Keratinocyte (primary cell): ENCODE data around the gene RLBP1. TPM values are rescaled to one million over a fixed set of nuclear protein-coding genes. Genes with fewer than 3 reads are reported as not detected.

Experiments used
- DNase-seq: peaks from one replicate; pipeline ENCODE4 v3.0.0-alpha.2; 2011; ENCODE audit warnings: low read depth, missing footprints, low spot score
- FAIRE-seq: peaks from 2 replicates; lab custom pipeline; 2011; peaks lifted over from hg19 to GRCh38; lab: Jason Lieb, UNC
- H2AFZ ChIP-seq: 2 replicates; pipeline ENCODE4 v1.6.0; 2012; ENCODE audit warnings: low read length, control low read depth, inconsistent platforms; ENCODE audit not compliant: control insufficient read depth
- H3K27ac ChIP-seq: 2 replicates; pipeline ENCODE4 v1.5.1; 2011; ENCODE audit warnings: low read length; ENCODE audit not compliant: control insufficient read depth, insufficient read depth
- H3K27me3 ChIP-seq: 3 replicates; pipeline ENCODE4 v1.6.0; 2011; ENCODE audit warnings: low read length; ENCODE audit not compliant: control insufficient read depth, insufficient read depth; ENCODE audit errors: extremely low read depth
- H3K36me3 ChIP-seq, 2 experiments: 2 replicates in 1 of 2; 3 replicates in 1 of 2; pipeline ENCODE4 v1.5.1; 2011; ENCODE audit warnings: low read length in 2 of 2, mild to moderate bottlenecking in 1 of 2; ENCODE audit not compliant: control insufficient read depth in 2 of 2, insufficient read depth in 2 of 2; ENCODE audit errors: extremely low read depth in 1 of 2
- H3K4me1 ChIP-seq: 3 replicates; pipeline ENCODE4 v1.5.1; 2011; ENCODE audit warnings: low read length; ENCODE audit not compliant: control insufficient read depth, insufficient read depth; ENCODE audit errors: extremely low read depth
- H3K4me2 ChIP-seq: 3 replicates; pipeline ENCODE4 v1.6.0; 2011; ENCODE audit warnings: low read depth, low read length; ENCODE audit not compliant: control insufficient read depth, insufficient read depth; ENCODE audit errors: extremely low read depth
- H3K4me3 ChIP-seq, 3 experiments: fragments of 200-600 bp in 1 of 3; sonication (generic) in 1 of 3; 2 replicates in 2 of 3; 3 replicates in 1 of 3; pipeline ENCODE4 v1.5.1; 2011 to 2016; ENCODE audit warnings: low read length in 3 of 3, mild to moderate bottlenecking in 3 of 3, control low read depth in 2 of 3, inconsistent platforms in 1 of 3, low read depth in 1 of 3, mixed read lengths in 1 of 3, mixed run types in 1 of 3, moderate library complexity in 1 of 3; ENCODE audit not compliant: control insufficient read depth in 2 of 3, insufficient read depth in 2 of 3; ENCODE audit errors: extremely low read depth in 1 of 3
- H3K79me2 ChIP-seq: 2 replicates; pipeline ENCODE4 v1.6.0; 2012; ENCODE audit warnings: low read length; ENCODE audit not compliant: control insufficient read depth, insufficient read depth
- H3K9ac ChIP-seq: 3 replicates; pipeline ENCODE4 v1.6.0; 2011; ENCODE audit warnings: low read length; ENCODE audit not compliant: control insufficient read depth, insufficient read depth; ENCODE audit errors: extremely low read depth
- H3K9me1 ChIP-seq: 3 replicates; pipeline ENCODE4 v1.6.0; 2011; ENCODE audit warnings: low read length; ENCODE audit not compliant: control insufficient read depth, insufficient read depth; ENCODE audit errors: extremely low read depth
- H3K9me3 ChIP-seq: 2 replicates; pipeline ENCODE4 v1.5.1; 2012; ENCODE audit warnings: low read depth, low read length; ENCODE audit not compliant: control insufficient read depth
- H4K20me1 ChIP-seq: 3 replicates; pipeline ENCODE4 v1.6.0; 2011; ENCODE audit warnings: low read length; ENCODE audit not compliant: control insufficient read depth, insufficient read depth; ENCODE audit errors: extremely low read depth
- EZH2 ChIP-seq: IDR thresholded peaks from one replicate; pipeline ENCODE4 v1.6.1; 2012; ENCODE audit warnings: inconsistent platforms, mild to moderate bottlenecking, low read length, moderate library complexity
- dilution Hi-C: fragments of 300-500 bp; cut with MboI; formaldehyde crosslinking; loops from one replicate; pipeline ENCODE4 v1.7.0; 2020; ENCODE audit warnings: low sequenced_read_pairs; ENCODE audit not compliant: extremely low pct_ligation_motif_present
- polyA plus RNA-seq, 5 experiments: library from polyadenylated mRNA; depleted of rRNA in 3 of 5; stranded (reverse) in 3 of 5; stranded (forward) in 1 of 5; unstranded in 1 of 5; fragments of >200 nt; gene quantifications; 1 replicate in 1 of 5; 2 replicates in 3 of 5; 3 replicates in 1 of 5; pipeline versions ENCODE4 v1.2.1 to v1.2.3, GENCODE V29; 2011 to 2012; ENCODE audit warnings: missing spikeins in 2 of 5, low read depth in 1 of 5, low replicate concordance in 1 of 5
- TF ChIP-seq, protein P1 (sequence below), 3 experiments: IDR thresholded peaks in 1 of 3; conservative IDR thresholded peaks in 1 of 3; optimal IDR thresholded peaks in 1 of 3; 2 replicates in 2 of 3; 3 replicates in 1 of 3; pipeline versions ENCODE3 to v1.5.1; 2011; ENCODE audit warnings: low read length in 3 of 3, mild to moderate bottlenecking in 3 of 3, moderate library complexity in 2 of 3, control low read depth in 1 of 3, inconsistent platforms in 1 of 3; ENCODE audit not compliant: insufficient read depth in 2 of 3; ENCODE audit errors: extremely low read depth in 1 of 3

RLBP1 gene
- polyA plus RNA-seq, 1 donor (not counting 4 experiments of a cell fraction or from before 2014, with no cell fraction given) = not detected

DNA sequence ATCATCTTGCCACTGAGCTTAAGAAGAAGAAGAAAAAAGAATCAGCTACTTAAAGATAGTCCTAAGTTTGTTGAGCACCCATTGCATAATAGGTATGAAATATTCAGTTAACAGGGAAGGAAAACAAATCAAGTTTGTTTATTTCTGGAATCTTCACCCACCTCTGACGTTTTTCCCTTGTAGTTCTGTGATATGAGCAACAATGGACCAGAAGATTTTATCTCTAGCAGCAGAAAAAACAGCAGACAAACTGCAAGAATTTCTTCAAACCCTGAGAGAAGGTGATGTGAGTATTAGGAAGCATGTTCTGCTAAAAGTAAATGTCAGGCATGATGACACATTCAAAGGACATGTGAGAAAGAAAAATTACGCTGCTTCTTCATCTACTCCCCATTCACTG, 26.1 kb upstream of the RLBP1 start:
- no peak overlapping the region for H3K4me3 ChIP-seq
- no peak for FAIRE-seq
- dilution Hi-C loops = no loop called here

DNA sequence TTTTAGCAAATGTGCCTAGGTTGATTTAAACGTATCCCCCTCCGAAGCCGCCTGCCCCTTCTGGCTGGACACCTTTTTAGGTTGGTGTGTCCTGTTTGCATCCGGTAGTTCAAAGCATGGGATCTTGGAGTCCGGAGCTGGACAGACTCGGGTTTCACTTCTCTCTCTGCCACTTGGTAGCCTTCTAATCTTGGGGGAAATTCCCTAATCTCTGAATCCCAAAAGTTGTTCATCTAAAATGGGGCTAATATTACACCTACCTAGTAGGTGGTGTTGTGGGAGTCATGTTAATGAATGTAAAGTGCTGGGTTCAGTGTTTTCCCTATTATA, 23.2 kb upstream of the RLBP1 start:
- Histone ChIP-seq H3K27me3 (no peaks in the 10 kb centered on the region), H3K27ac (peak overlapping the region; percentile 79), H3K4me2 (peak overlapping the region; percentile 99), H3K79me2 (peaks cover 31% of the 10 kb centered on the region), H3K9ac (peak overlapping the region; percentile 87), H2AFZ (peak overlapping the region; percentile 98), H3K4me3 (peak overlapping the region; percentile 75 to 95 (median 95)), H3K9me1 (no peaks in the 10 kb centered on the region), H3K9me3 (no peaks in the 10 kb centered on the region), H3K36me3 (no peaks in the 10 kb centered on the region), H3K4me1 (peaks cover 16% of the 10 kb centered on the region), H4K20me1 (no peaks in the 10 kb centered on the region)
- TF ChIP-seq EZH2 = no peak
- TF ChIP-seq, protein P1, sequence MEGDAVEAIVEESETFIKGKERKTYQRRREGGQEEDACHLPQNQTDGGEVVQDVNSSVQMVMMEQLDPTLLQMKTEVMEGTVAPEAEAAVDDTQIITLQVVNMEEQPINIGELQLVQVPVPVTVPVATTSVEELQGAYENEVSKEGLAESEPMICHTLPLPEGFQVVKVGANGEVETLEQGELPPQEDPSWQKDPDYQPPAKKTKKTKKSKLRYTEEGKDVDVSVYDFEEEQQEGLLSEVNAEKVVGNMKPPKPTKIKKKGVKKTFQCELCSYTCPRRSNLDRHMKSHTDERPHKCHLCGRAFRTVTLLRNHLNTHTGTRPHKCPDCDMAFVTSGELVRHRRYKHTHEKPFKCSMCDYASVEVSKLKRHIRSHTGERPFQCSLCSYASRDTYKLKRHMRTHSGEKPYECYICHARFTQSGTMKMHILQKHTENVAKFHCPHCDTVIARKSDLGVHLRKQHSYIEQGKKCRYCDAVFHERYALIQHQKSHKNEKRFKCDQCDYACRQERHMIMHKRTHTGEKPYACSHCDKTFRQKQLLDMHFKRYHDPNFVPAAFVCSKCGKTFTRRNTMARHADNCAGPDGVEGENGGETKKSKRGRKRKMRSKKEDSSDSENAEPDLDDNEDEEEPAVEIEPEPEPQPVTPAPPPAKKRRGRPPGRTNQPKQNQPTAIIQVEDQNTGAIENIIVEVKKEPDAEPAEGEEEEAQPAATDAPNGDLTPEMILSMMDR (optimal IDR thresholded peaks at IDR 0.05 in 1 of 3, IDR thresholded peaks at IDR 0.05 in 1 of 3, conservative IDR thresholded peaks at IDR 0.05 in 1 of 3; ENCODE audit: extremely low read depth in 1 of 3, insufficient read depth in 2 of 3, low read length in 3 of 3) = no peak
- DNase-seq = no peak
- dilution Hi-C loops = no loop called here
- no peak for FAIRE-seq

More for the DNA sequence above, 26.1 kb upstream of the RLBP1 start:
- H3K9me1 ChIP-seq = no peaks in the 10 kb centered on the region
- no peaks in the 10 kb centered on the region for H4K20me1 ChIP-seq
- H3K36me3 ChIP-seq = no peaks in the 10 kb centered on the region
- no peaks in the 10 kb centered on the region for H3K27me3 ChIP-seq
- H3K27ac ChIP-seq = no peak overlapping the region
- H3K9ac ChIP-seq = no peak overlapping the region
- H3K4me1 ChIP-seq = peaks cover 16% of the 10 kb centered on the region
- no peak for DNase-seq
- TF ChIP-seq, protein P1 (optimal IDR thresholded peaks at IDR 0.05 in 1 of 3, IDR thresholded peaks at IDR 0.05 in 1 of 3, conservative IDR thresholded peaks at IDR 0.05 in 1 of 3; ENCODE audit: extremely low read depth in 1 of 3, insufficient read depth in 2 of 3, low read length in 3 of 3) = no peak
- TF ChIP-seq EZH2 = no peak
- no peak overlapping the region for H2AFZ ChIP-seq
- H3K9me3 ChIP-seq = no peaks in the 10 kb centered on the region
- H3K4me2 ChIP-seq = no peak overlapping the region
- H3K79me2 ChIP-seq = peaks cover 31% of the 10 kb centered on the region
